Memory B cell (primary cell): ENCODE measurements around the gene GABRA4.
A peak's percentile ranks its signal among the peaks of the same experiment; 100 is the strongest.

ENCODE experiments used
- ATAC-seq: fragments of 150-1000 bp; cut with Tn5 transposase; 2 replicates; pipeline ENCODE4 v1.10.0; 2021; ENCODE audit warnings: low read depth, mild to moderate bottlenecking, moderate library complexity
- DNase-seq, 2 donors: peaks; one replicate each; pipeline ENCODE4 v3.0.0; 2022; ENCODE audit warnings: low spot score in 2 of 2
- H3K27ac Mint-ChIP-seq: one replicate; pipeline ENCODE4 v1.8.0; 2022; ENCODE audit warnings: mild to moderate bottlenecking, moderate library complexity, mixed read lengths
- H3K27me3 Mint-ChIP-seq: one replicate; pipeline ENCODE4 v1.8.0; 2022; ENCODE audit warnings: mixed read lengths
- H3K36me3 Mint-ChIP-seq: one replicate; pipeline ENCODE4 v1.8.0; 2022; ENCODE audit warnings: mild to moderate bottlenecking, mixed read lengths
- H3K4me1 Mint-ChIP-seq: one replicate; pipeline ENCODE4 v1.8.0; 2022; ENCODE audit warnings: mixed read lengths
- H3K4me3 Mint-ChIP-seq: one replicate; pipeline ENCODE4 v1.8.0; 2022; ENCODE audit warnings: mild to moderate bottlenecking, moderate library complexity, mixed read lengths
- H3K9me3 Mint-ChIP-seq: one replicate; pipeline ENCODE4 v1.8.0; 2022; ENCODE audit warnings: mixed read lengths

GABRA4 gene

GRCh38 chr4:46993075-46994006, at the start of gene GABRA4:
Gene GABRA4, minus strand, starts transcription at chr4:46993581. Its CDS starts 157 bp downstream, at chr4:46993424.
- Mint-ChIP-seq H3K4me3 (peak within 1 kb of the TSS; percentile 39), H3K36me3 (no peaks in the 10 kb centered on the region), H3K27ac (no peak within 1 kb of the TSS), H3K9me3 (no peaks in the 10 kb centered on the region), H3K4me1 (peaks cover 8% of the 10 kb centered on the region), H3K27me3 (peaks cover 16% of the 10 kb centered on the region)
- DNase-seq: no peak
- no peak for ATAC-seq

GRCh38 chr4:47040828-47041227, 47.4 kb upstream of the GABRA4 start:
- no peak overlapping the region for H3K4me3 Mint-ChIP-seq
- H3K36me3 Mint-ChIP-seq: no peaks in the 10 kb centered on the region
- H3K27me3 Mint-ChIP-seq: peaks cover 1% of the 10 kb centered on the region
- H3K9me3 Mint-ChIP-seq: no peaks in the 10 kb centered on the region
- ATAC-seq (no peak), DNase-seq (no peak)
- H3K27ac Mint-ChIP-seq: no peak overlapping the region
- no peaks in the 10 kb centered on the region for H3K4me1 Mint-ChIP-seq

- Mint-ChIP-seq H3K4me3 (no peak overlapping the region), H3K9me3 (no peaks in the 10 kb centered on the region), H3K27ac (no peak overlapping the region), H3K27me3 (peaks cover 3% of the 10 kb centered on the region), H3K36me3 (no peaks in the 10 kb centered on the region), H3K4me1 (no peaks in the 10 kb centered on the region)
- ATAC-seq: no peak
- no peak for DNase-seq
Measured at GRCh38 chr4:47038263-47038662, 44.9 kb upstream of the GABRA4 start.

- peaks cover 8% of the 10 kb centered on the region for H3K4me1 Mint-ChIP-seq
- no peaks in the 10 kb centered on the region for H3K36me3 Mint-ChIP-seq
- peaks cover 7% of the 10 kb centered on the region for H3K27me3 Mint-ChIP-seq
- H3K4me3 Mint-ChIP-seq: peak overlapping the region; percentile 39
- DNase-seq: no peak
- H3K9me3 Mint-ChIP-seq: no peaks in the 10 kb centered on the region
- ATAC-seq: peak; percentile 35
- no peak overlapping the region for H3K27ac Mint-ChIP-seq
Measured at GRCh38 chr4:47032405-47033106, 39.2 kb upstream of the GABRA4 start.

- Mint-ChIP-seq H3K27ac (no peak overlapping the region), H3K4me3 (peak overlapping the region; percentile 6), H3K27me3 (peaks cover 7% of the 10 kb centered on the region), H3K4me1 (peaks cover 8% of the 10 kb centered on the region), H3K36me3 (no peaks in the 10 kb centered on the region), H3K9me3 (no peaks in the 10 kb centered on the region)
- DNase-seq (no peak), ATAC-seq (peak; percentile 17)
Measured at GRCh38 chr4:47031751-47032404, 38.5 kb upstream of the GABRA4 start.

GRCh38 chr4:47031011-47031678, 37.8 kb upstream of the GABRA4 start, which contains the start of gene GABRB1:
Gene GABRB1, plus strand, starts transcription at chr4:47031567.
- DNase-seq: no peak
- H3K9me3 Mint-ChIP-seq: no peaks in the 10 kb centered on the region
- no peak within 1 kb of the TSS for H3K27ac Mint-ChIP-seq
- no peak for ATAC-seq
- peaks cover 8% of the 10 kb centered on the region for H3K4me1 Mint-ChIP-seq
- peaks cover 7% of the 10 kb centered on the region for H3K27me3 Mint-ChIP-seq
- peak within 1 kb of the TSS; percentile 6 for H3K4me3 Mint-ChIP-seq
- H3K36me3 Mint-ChIP-seq: no peaks in the 10 kb centered on the region

- Mint-ChIP-seq H3K4me1 (no peaks in the 10 kb centered on the region), H3K36me3 (no peaks in the 10 kb centered on the region), H3K27ac (no peak overlapping the region), H3K9me3 (peaks cover 5% of the 10 kb centered on the region), H3K4me3 (no peak overlapping the region), H3K27me3 (peaks cover 6% of the 10 kb centered on the region)
- no peak for ATAC-seq
- no peak for DNase-seq
Measured at GRCh38 chr4:47017494-47017893, 24.1 kb upstream of the GABRA4 start.

GRCh38 chr4:47017081-47017480, 23.7 kb upstream of the GABRA4 start:
- no peaks in the 10 kb centered on the region for H3K36me3 Mint-ChIP-seq
- ATAC-seq: no peak
- no peak overlapping the region for H3K4me3 Mint-ChIP-seq
- H3K4me1 Mint-ChIP-seq: no peaks in the 10 kb centered on the region
- H3K27me3 Mint-ChIP-seq: peaks cover 6% of the 10 kb centered on the region
- peaks cover 5% of the 10 kb centered on the region for H3K9me3 Mint-ChIP-seq
- no peak overlapping the region for H3K27ac Mint-ChIP-seq
- DNase-seq: no peak

- no peak for ATAC-seq
- Mint-ChIP-seq H3K27ac (no peak overlapping the region), H3K9me3 (no peaks in the 10 kb centered on the region), H3K36me3 (no peaks in the 10 kb centered on the region), H3K4me3 (no peak overlapping the region), H3K4me1 (peaks cover 2% of the 10 kb centered on the region), H3K27me3 (no peaks in the 10 kb centered on the region)
- no peak for DNase-seq
Measured at GRCh38 chr4:47013373-47013772, 20.0 kb upstream of the GABRA4 start.

- Mint-ChIP-seq H3K27me3 (peaks cover 2% of the 10 kb centered on the region), H3K9me3 (peaks cover 2% of the 10 kb centered on the region), H3K4me3 (no peak overlapping the region), H3K27ac (no peak overlapping the region), H3K4me1 (peaks cover 2% of the 10 kb centered on the region), H3K36me3 (no peaks in the 10 kb centered on the region)
- DNase-seq (no peak), ATAC-seq (no peak)
Measured at GRCh38 chr4:47012676-47013075, 19.3 kb upstream of the GABRA4 start.

GRCh38 chr4:47010912-47011446, 17.6 kb upstream of the GABRA4 start:
- peaks cover 2% of the 10 kb centered on the region for H3K9me3 Mint-ChIP-seq
- no peaks in the 10 kb centered on the region for H3K36me3 Mint-ChIP-seq
- peak overlapping the region; percentile 28 for H3K27ac Mint-ChIP-seq
- peak; percentile 29 for ATAC-seq
- no peak for DNase-seq
- peaks cover 2% of the 10 kb centered on the region for H3K27me3 Mint-ChIP-seq
- no peak overlapping the region for H3K4me3 Mint-ChIP-seq
- H3K4me1 Mint-ChIP-seq: peaks cover 2% of the 10 kb centered on the region

- H3K4me1 Mint-ChIP-seq: peaks cover 2% of the 10 kb centered on the region
- no peak for ATAC-seq
- no peak for DNase-seq
- H3K36me3 Mint-ChIP-seq: no peaks in the 10 kb centered on the region
- H3K27ac Mint-ChIP-seq: peak overlapping the region; percentile 28
- peaks cover 2% of the 10 kb centered on the region for H3K9me3 Mint-ChIP-seq
- H3K27me3 Mint-ChIP-seq: peaks cover 2% of the 10 kb centered on the region
- no peak overlapping the region for H3K4me3 Mint-ChIP-seq
Measured at GRCh38 chr4:47010347-47010911, 17.0 kb upstream of the GABRA4 start.

- ATAC-seq: no peak
Measured at GRCh38 chr4:47002580-47002979, 9.2 kb upstream of the GABRA4 start.

More at GRCh38 chr4:47002580-47002979, 9.2 kb upstream of the GABRA4 start:
- Mint-ChIP-seq H3K27me3 (no peaks in the 10 kb centered on the region), H3K4me3 (no peak overlapping the region), H3K4me1 (no peaks in the 10 kb centered on the region), H3K36me3 (no peaks in the 10 kb centered on the region), H3K9me3 (no peaks in the 10 kb centered on the region), H3K27ac (no peak overlapping the region)
- no peak for DNase-seq
